HCT116 (cell line): ENCODE measurements around the gene SLC11A1. TPM values are rescaled to one million over a fixed set of nuclear protein-coding genes. Genes with fewer than 3 reads are reported as not detected.

Experiments used
- ATAC-seq: fragments of 200-7000 bp; cut with Tn5 transposase; 2 replicates; pipeline ENCODE4 v1.9.1; 2020; ENCODE audit warnings: mild to moderate bottlenecking, moderate library complexity
- BruUV-seq: library from RNA; stranded (reverse); fragments of 400-500 nt; replicated peaks from 2 replicates; lab custom pipeline; 2021; lab: Mats Ljungman, UMichigan
- CTCF ChIA-PET: fragments of 300-600 bp; sonication (Branson Sonifier 250); formaldehyde crosslinking; loops from one replicate; lab custom pipeline; 2021; ENCODE audit warnings: antibody characterized with exemption; lab: Charles Lee
- POLR2A ChIA-PET: fragments of 300-600, 350-600 bp; sonication (Branson Sonifier 250); formaldehyde crosslinking; loops from one replicate; lab custom pipeline; 2021; ENCODE audit warnings: antibody characterized with exemption; lab: Charles Lee
- RAD21 ChIA-PET, 2 experiments: fragments of 300-600 bp; sonication (Branson Sonifier 250); formaldehyde crosslinking; loops; one replicate each; lab custom pipeline; 2023; ENCODE audit warnings: low total read pairs in 2 of 2; ENCODE audit not compliant: uncharacterized antibody in 2 of 2, unreplicated experiment in 2 of 2, low non-redundant PET in 1 of 2; lab: Charles Lee
- DNase-seq: peaks from one replicate; pipeline ENCODE4 v3.0.0-alpha.2; 2010; ENCODE audit warnings: low read depth, low spot score
- H2AFZ ChIP-seq: fragments of 200-600 bp; shearing (Covaris generic), sonication (generic); 2 replicates; pipeline ENCODE4 v1.6.1; 2017; ENCODE audit warnings: low read depth, mixed run types, mixed read lengths, antibody characterized with exemption, low read length; ENCODE audit not compliant: poor library complexity, severe bottlenecking
- H3K27ac ChIP-seq: 2 replicates; pipeline ENCODE4 v1.5.1; 2012; ENCODE audit warnings: low read depth, low read length
- H3K27me3 ChIP-seq: fragments of 200-600 bp; sonication (generic); 2 replicates; pipeline ENCODE4 v1.6.1; 2016; ENCODE audit warnings: mixed run types, low read length, mixed read lengths; ENCODE audit not compliant: insufficient read depth
- H3K36me3 ChIP-seq, 2 experiments: fragments of 200-500 bp in 1 of 2; fragments of 200-600 bp in 1 of 2; sonication (Bioruptor generic) in 1 of 2; sonication (generic) in 1 of 2; 2 replicates each; pipeline versions ENCODE4 v1.5.1 to v1.6.1; 2014 to 2016; ENCODE audit warnings: low read length in 2 of 2, inconsistent platforms in 1 of 2, mixed read lengths in 1 of 2, mixed run types in 1 of 2; ENCODE audit not compliant: insufficient read depth in 2 of 2, control insufficient read depth in 1 of 2
- H3K4me1 ChIP-seq, 2 experiments: fragments of 200-600 bp in 1 of 2; sonication (generic) in 1 of 2; 2 replicates each; pipeline versions ENCODE4 v1.5.1 to v1.6.1; 2012 to 2017; ENCODE audit warnings: low read length in 2 of 2, inconsistent platforms in 1 of 2, mild to moderate bottlenecking in 1 of 2, mixed read lengths in 1 of 2, mixed run types in 1 of 2, moderate library complexity in 1 of 2; ENCODE audit not compliant: insufficient read depth in 2 of 2, control insufficient read depth in 1 of 2
- H3K4me2 ChIP-seq: fragments of 200-600 bp; sonication (generic); 2 replicates; pipeline ENCODE4 v1.6.1; 2017; ENCODE audit warnings: mixed run types, low read length, mixed read lengths
- H3K4me3 ChIP-seq, 2 experiments: fragments of 200-600 bp in 1 of 2; sonication (generic) in 1 of 2; replicated peaks in 1 of 2; 2 replicates each; pipeline ENCODE4 v1.5.1; 2011 to 2016; ENCODE audit warnings: low read length in 2 of 2, control low read depth in 1 of 2, low read depth in 1 of 2, mild to moderate bottlenecking in 1 of 2, mixed read lengths in 1 of 2, mixed run types in 1 of 2
- H3K79me2 ChIP-seq: fragments of 200-600 bp; sonication (generic); 2 replicates; pipeline ENCODE4 v1.6.1; 2017; ENCODE audit warnings: mild to moderate bottlenecking, mixed run types, low read length, moderate library complexity, mixed read lengths; ENCODE audit not compliant: insufficient read depth
- H3K9ac ChIP-seq: fragments of 200-600 bp; sonication (generic); 2 replicates; pipeline ENCODE4 v1.6.1; 2016; ENCODE audit warnings: low read length, mixed read lengths
- H3K9me2 ChIP-seq: fragments of 200-600 bp; sonication (generic), shearing (Covaris generic); 2 replicates; pipeline ENCODE4 v1.6.1; 2017; ENCODE audit warnings: mixed run types, mild to moderate bottlenecking, moderate library complexity; ENCODE audit not compliant: insufficient read depth
- H3K9me3 ChIP-seq, 2 experiments: fragments of 200-500 bp in 1 of 2; fragments of 200-600 bp in 1 of 2; sonication (Bioruptor generic) in 1 of 2; sonication (generic) in 1 of 2; 2 replicates each; pipeline ENCODE4 v1.6.1; 2014 to 2017; ENCODE audit warnings: low read length in 2 of 2, mixed read lengths in 2 of 2, inconsistent platforms in 1 of 2, low read depth in 1 of 2, mild to moderate bottlenecking in 1 of 2, mixed run types in 1 of 2, moderate library complexity in 1 of 2; ENCODE audit not compliant: control insufficient read depth in 1 of 2, insufficient read depth in 1 of 2
- H4K20me1 ChIP-seq: fragments of 200-600 bp; sonication (generic), shearing (Covaris generic); 2 replicates; pipeline ENCODE4 v1.6.1; 2017; ENCODE audit warnings: mixed run types, mild to moderate bottlenecking, moderate library complexity; ENCODE audit not compliant: insufficient read depth
- ELF1 ChIP-seq: IDR thresholded peaks from 2 replicates; pipeline ENCODE4 v1.6.1; 2012; ENCODE audit warnings: low read depth, borderline replicate concordance
- EZH2 ChIP-seq: fragments of 200-600 bp; sonication (generic); IDR thresholded peaks from 2 replicates; pipeline ENCODE4 v1.6.1; 2017; ENCODE audit warnings: antibody characterized with exemption, mixed run types
- POLR2AphosphoS5 ChIP-seq: IDR thresholded peaks from 2 replicates; pipeline ENCODE4 v1.6.1; 2011; ENCODE audit warnings: mild to moderate bottlenecking, low read depth, low read length, moderate library complexity
- RAD21 ChIP-seq: IDR thresholded peaks from 2 replicates; pipeline ENCODE4 v1.6.1; 2012; ENCODE audit warnings: low read depth, mild to moderate bottlenecking
- REST ChIP-seq: IDR thresholded peaks from 2 replicates; pipeline ENCODE4 v1.6.1; 2012; ENCODE audit warnings: low read depth
- SIN3A ChIP-seq: IDR thresholded peaks from 2 replicates; pipeline ENCODE4 v1.6.1; 2012; ENCODE audit warnings: low read depth
- TCF7L2 ChIP-seq: IDR thresholded peaks from 2 replicates; pipeline ENCODE4 v1.7.0; 2011; ENCODE audit warnings: borderline replicate concordance, inconsistent platforms; ENCODE audit not compliant: insufficient read depth, insufficient read length; ENCODE audit errors: extremely low read depth
- ZBTB33 ChIP-seq: IDR thresholded peaks from 2 replicates; pipeline ENCODE4 v1.6.1; 2011; ENCODE audit warnings: mild to moderate bottlenecking, low read length, moderate library complexity; ENCODE audit not compliant: insufficient replicate concordance; ENCODE audit errors: extremely low read depth
- ZFX ChIP-seq: fragments of 450-650 bp; IDR thresholded peaks from 2 replicates; pipeline ENCODE4 v1.6.1; 2017
- ZNF274 ChIP-seq: fragments of 200-500 bp; sonication (Bioruptor generic); IDR thresholded peaks from 2 replicates; pipeline ENCODE4 v1.6.1; 2014; ENCODE audit warnings: mild to moderate bottlenecking, low read depth, low read length, inconsistent platforms
- intact Hi-C: fragments of 100-400 bp; cut with micrococcal nuclease; formaldehyde crosslinking; loops from 2 replicates; pipeline ENCODE4 v1.10.0; 2022
- total RNA-seq: library from RNA; stranded (reverse); gene quantifications from one replicate; pipeline ENCODE4 v1.2.1, GENCODE V29; 2021; ENCODE audit not compliant: unreplicated experiment

The SLC11A1 gene
- total RNA-seq, 1 experiment from 2014 or later: 0.42 TPM

- no peaks in the 10 kb centered on the region for H3K9me3 ChIP-seq
- no peak overlapping the region for H3K27ac ChIP-seq
- RAD21 ChIA-PET: no interaction called here
- CTCF ChIA-PET: no interaction called here
- ATAC-seq: no peak
- no peak overlapping the region for H3K4me3 ChIP-seq
- H3K36me3 ChIP-seq: no peaks in the 10 kb centered on the region
- peaks cover 0 to 8% of the 10 kb centered on the region in 2 experiments; a peak in 2 of 4 replicates for H3K4me1 ChIP-seq
- H3K27me3 ChIP-seq: no peaks in the 10 kb centered on the region
- no peaks in the 10 kb centered on the region for H4K20me1 ChIP-seq
- H3K4me2 ChIP-seq: no peak overlapping the region
- H3K9me2 ChIP-seq: no peaks in the 10 kb centered on the region
- TF ChIP-seq POLR2AphosphoS5 (no peak), ZBTB33 (no peak), ELF1 (no peak), ZFX (no peak), TCF7L2 (no peak), REST (no peak), SIN3A (no peak), EZH2 (no peak), ZNF274 (no peak), RAD21 (no peak)
- TF ChIP-seq, all 23 proteins: peak for 0
- no peaks in the 10 kb centered on the region for H3K79me2 ChIP-seq
- DNase-seq: no peak
- POLR2A ChIA-PET: no interaction called here
- intact Hi-C loops: no loop called here
- no peak overlapping the region for H3K9ac ChIP-seq
- no TSS peak for BruUV-seq
- H2AFZ ChIP-seq: no peak overlapping the region
These were observed 712 bp downstream of the SLC11A1 start for GRCh38 chr2:218382785-218383184.
